Neural progenitor cell (in vitro differentiated cells): ENCODE data around the gene CYB561D1. TPM values are rescaled to one million over a fixed set of nuclear protein-coding genes. Genes with fewer than 3 reads are reported as not detected.
A peak's percentile ranks its signal among the peaks of the same experiment; 100 is the strongest.

Experiments
- DNase-seq: peaks from one replicate; pipeline ENCODE4 v3.0.0-alpha.2; 2016; ENCODE audit warnings: low spot score
- H2AFZ ChIP-seq: fragments of 200-600 bp; sonication (generic); replicated peaks from 2 replicates; pipeline ENCODE4 v1.6.1; 2016; ENCODE audit warnings: antibody characterized with exemption
- H3F3A ChIP-seq: fragments of 200-600 bp; sonication (generic); 2 replicates; pipeline ENCODE4 v1.6.1; 2016; ENCODE audit warnings: antibody characterized with exemption, low read depth
- H3K27ac ChIP-seq: fragments of 200-600 bp; sonication (generic); 2 replicates; pipeline ENCODE4 v1.5.1; 2016; ENCODE audit warnings: mild to moderate bottlenecking
- H3K27me3 ChIP-seq: fragments of 200-600 bp; sonication (generic); 2 replicates; pipeline ENCODE4 v1.6.1; 2016; ENCODE audit warnings: mild to moderate bottlenecking, moderate library complexity
- H3K36me3 ChIP-seq: fragments of 200-600 bp; sonication (generic); 2 replicates; pipeline ENCODE4 v1.5.1; 2016
- H3K4me1 ChIP-seq: fragments of 200-600 bp; sonication (generic); 2 replicates; pipeline ENCODE4 v1.6.1; 2016; ENCODE audit warnings: mixed run types
- H3K4me2 ChIP-seq: fragments of 200-600 bp; sonication (generic); 2 replicates; pipeline ENCODE4 v1.6.1; 2016
- H3K4me3 ChIP-seq: fragments of 200-600 bp; sonication (generic); 2 replicates; pipeline ENCODE4 v1.5.1; 2016
- H3K79me2 ChIP-seq: fragments of 200-600 bp; sonication (generic); 2 replicates; pipeline ENCODE4 v1.6.1; 2016; ENCODE audit warnings: low read depth
- H3K9ac ChIP-seq: fragments of 200-600 bp; sonication (generic); 2 replicates; pipeline ENCODE4 v1.6.1; 2016
- H3K9me3 ChIP-seq: fragments of 200-600 bp; sonication (generic); 2 replicates; pipeline ENCODE4 v1.5.1; 2016; ENCODE audit warnings: low read depth
- H4K20me1 ChIP-seq: fragments of 200-600 bp; sonication (generic); 2 replicates; pipeline ENCODE4 v1.6.1; 2016; ENCODE audit warnings: low read depth
- H3K27ac Mint-ChIP-seq: 3 replicates; pipeline ENCODE4 v1.8.0; 2021; ENCODE audit warnings: mixed read lengths
- H3K27me3 Mint-ChIP-seq: 2 replicates; pipeline ENCODE4 v1.8.0; 2022; ENCODE audit warnings: low read depth, mild to moderate bottlenecking, inconsistent platforms, moderate library complexity, mixed read lengths; ENCODE audit not compliant: insufficient read depth
- H3K36me3 Mint-ChIP-seq: 3 replicates; pipeline ENCODE4 v1.8.0; 2021; ENCODE audit warnings: mixed read lengths
- H3K4me1 Mint-ChIP-seq: 3 replicates; pipeline ENCODE4 v1.8.0; 2021; ENCODE audit warnings: mixed read lengths
- H3K4me3 Mint-ChIP-seq: 3 replicates; pipeline ENCODE4 v1.8.0; 2021; ENCODE audit warnings: mild to moderate bottlenecking, moderate library complexity, mixed read lengths
- H3K9me3 Mint-ChIP-seq: 3 replicates; pipeline ENCODE4 v1.8.0; 2020; ENCODE audit warnings: mixed read lengths
- EZH2 ChIP-seq: fragments of 200-600 bp; sonication (generic); IDR thresholded peaks from 2 replicates; pipeline ENCODE4 v1.6.1; 2017; ENCODE audit warnings: antibody characterized with exemption, mild to moderate bottlenecking, moderate library complexity
- EZH2phosphoT487 ChIP-seq: fragments of 200-600 bp; sonication (generic); IDR thresholded peaks from 2 replicates; pipeline ENCODE4 v1.6.1; 2017; ENCODE audit warnings: antibody characterized with exemption
- total RNA-seq: library from RNA; depleted of rRNA; stranded (reverse); fragments of >200 nt; gene quantifications from 2 replicates; pipeline ENCODE4 v1.2.3, GENCODE V29; 2015; ENCODE audit warnings: low replicate concordance
- TF ChIP-seq, protein P1 (sequence below): fragments of 200-600 bp; sonication (generic); IDR thresholded peaks from 2 replicates; pipeline ENCODE4 v1.5.1; 2017; ENCODE audit warnings: antibody characterized with exemption, mild to moderate bottlenecking

The CYB561D1 gene
- total RNA-seq, 1 donor from 2014 or later: 4.3 TPM

DNA sequence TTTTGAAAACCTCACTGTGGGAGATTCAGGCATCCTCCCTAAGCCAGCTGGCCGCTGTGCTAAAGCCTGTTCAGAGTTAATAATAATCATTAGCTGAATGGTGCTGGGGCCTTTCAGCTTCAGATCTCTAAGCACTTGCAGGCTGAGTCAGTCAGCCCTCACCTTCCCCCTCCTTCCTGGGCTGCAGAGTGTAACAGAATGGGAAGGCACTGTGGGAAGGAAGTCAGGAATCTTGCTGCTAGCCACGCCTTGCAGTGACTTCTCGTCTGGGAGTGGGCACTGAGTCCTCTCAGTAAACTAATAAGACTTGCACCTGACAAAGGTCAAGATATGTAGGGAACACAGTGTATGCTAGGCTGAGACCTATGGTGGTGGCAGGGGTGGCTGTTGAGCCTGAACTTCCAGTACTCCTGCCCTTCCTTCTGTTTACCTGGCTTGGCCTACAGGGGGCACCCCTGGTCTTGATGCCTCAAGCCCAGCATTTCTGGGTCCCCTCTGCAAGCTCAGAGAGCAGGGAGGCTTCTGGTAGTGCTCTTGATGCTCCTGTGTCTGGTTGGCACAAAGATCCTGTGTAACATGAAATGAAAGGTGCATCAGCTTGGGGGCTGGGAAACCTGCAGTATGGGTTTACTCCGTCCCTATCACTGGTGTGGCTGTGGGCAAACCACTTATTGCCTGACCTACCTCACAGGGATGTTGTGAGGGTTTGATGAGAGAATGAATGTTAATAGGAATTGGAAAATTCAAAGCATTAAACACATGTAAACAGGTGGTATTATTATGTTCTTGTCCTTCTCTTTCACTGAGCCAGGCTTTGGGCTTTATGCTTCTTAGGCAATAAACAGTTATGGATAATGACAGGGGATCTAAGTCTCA lies 6.0 kb downstream of the CYB561D1 start:
- peaks cover 2% of the 10 kb centered on the region for H3K27me3 Mint-ChIP-seq

DNA sequence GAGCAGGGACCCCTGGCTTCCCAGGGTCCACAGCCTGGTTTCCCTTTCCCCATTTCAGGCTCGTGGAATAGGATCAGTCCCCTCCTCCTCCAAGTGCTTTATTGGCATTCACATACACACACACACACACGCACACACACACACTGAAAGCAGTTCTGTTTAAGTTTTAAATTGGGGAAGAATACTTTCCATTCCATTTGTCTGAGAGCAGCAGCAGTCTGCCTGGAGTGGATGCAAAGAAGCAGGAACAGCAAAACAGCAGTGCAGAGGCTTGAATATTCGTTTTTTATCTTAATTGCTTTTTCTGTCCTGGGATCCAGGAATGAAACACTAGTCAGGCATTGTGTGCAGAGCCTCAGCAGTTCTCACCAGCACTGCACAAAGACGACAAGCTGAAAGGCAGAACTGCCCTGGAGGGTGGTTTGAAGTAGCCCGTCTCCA lies 7.1 kb downstream of the CYB561D1 start:
- Histone ChIP-seq H3F3A (peaks cover 23% of the 10 kb centered on the region), H3K4me3 (no peak overlapping the region), H4K20me1 (peaks cover 7% of the 10 kb centered on the region), H3K4me1 (peaks cover 15% of the 10 kb centered on the region), H3K9ac (no peak overlapping the region), H2AFZ (no peak overlapping the region), H3K27ac (no peak overlapping the region), H3K36me3 (no peaks in the 10 kb centered on the region), H3K9me3 (no peaks in the 10 kb centered on the region), H3K27me3 (no peaks in the 10 kb centered on the region), H3K4me2 (no peak overlapping the region), H3K79me2 (no peaks in the 10 kb centered on the region)
- no peak overlapping the region for H3K4me3 Mint-ChIP-seq
- H3K9me3 Mint-ChIP-seq: no peaks in the 10 kb centered on the region
- peaks cover 2% of the 10 kb centered on the region for H3K27me3 Mint-ChIP-seq
- peaks cover 5% of the 10 kb centered on the region for H3K36me3 Mint-ChIP-seq
- DNase-seq: no peak
- H3K27ac Mint-ChIP-seq: no peak overlapping the region
- TF ChIP-seq EZH2: no peak
- no peak for TF ChIP-seq EZH2phosphoT487
- TF ChIP-seq, protein P1, sequence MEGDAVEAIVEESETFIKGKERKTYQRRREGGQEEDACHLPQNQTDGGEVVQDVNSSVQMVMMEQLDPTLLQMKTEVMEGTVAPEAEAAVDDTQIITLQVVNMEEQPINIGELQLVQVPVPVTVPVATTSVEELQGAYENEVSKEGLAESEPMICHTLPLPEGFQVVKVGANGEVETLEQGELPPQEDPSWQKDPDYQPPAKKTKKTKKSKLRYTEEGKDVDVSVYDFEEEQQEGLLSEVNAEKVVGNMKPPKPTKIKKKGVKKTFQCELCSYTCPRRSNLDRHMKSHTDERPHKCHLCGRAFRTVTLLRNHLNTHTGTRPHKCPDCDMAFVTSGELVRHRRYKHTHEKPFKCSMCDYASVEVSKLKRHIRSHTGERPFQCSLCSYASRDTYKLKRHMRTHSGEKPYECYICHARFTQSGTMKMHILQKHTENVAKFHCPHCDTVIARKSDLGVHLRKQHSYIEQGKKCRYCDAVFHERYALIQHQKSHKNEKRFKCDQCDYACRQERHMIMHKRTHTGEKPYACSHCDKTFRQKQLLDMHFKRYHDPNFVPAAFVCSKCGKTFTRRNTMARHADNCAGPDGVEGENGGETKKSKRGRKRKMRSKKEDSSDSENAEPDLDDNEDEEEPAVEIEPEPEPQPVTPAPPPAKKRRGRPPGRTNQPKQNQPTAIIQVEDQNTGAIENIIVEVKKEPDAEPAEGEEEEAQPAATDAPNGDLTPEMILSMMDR: no peak
- H3K4me1 Mint-ChIP-seq: peaks cover 55% of the 10 kb centered on the region

More for the DNA sequence above, 6.0 kb downstream of the CYB561D1 start:
- peak; percentile 64 for DNase-seq
- H3K27me3 ChIP-seq: no peaks in the 10 kb centered on the region
- H4K20me1 ChIP-seq: peaks cover 7% of the 10 kb centered on the region
- Mint-ChIP-seq H3K36me3 (peaks cover 5% of the 10 kb centered on the region), H3K4me3 (no peak overlapping the region), H3K9me3 (no peaks in the 10 kb centered on the region), H3K27ac (peak overlapping the region; percentile 57), H3K4me1 (peaks cover 60% of the 10 kb centered on the region)
- TF ChIP-seq EZH2phosphoT487: no peak
- TF ChIP-seq, protein P1: peak; percentile 56
- no peak for TF ChIP-seq EZH2
- no peaks in the 10 kb centered on the region for H3K9me3 ChIP-seq
- no peaks in the 10 kb centered on the region for H3K36me3 ChIP-seq
- H3F3A ChIP-seq: peaks cover 23% of the 10 kb centered on the region
- H3K4me2 ChIP-seq: no peak overlapping the region
- H3K4me1 ChIP-seq: peaks cover 16% of the 10 kb centered on the region
- H2AFZ ChIP-seq: no peak overlapping the region
- H3K9ac ChIP-seq: no peak overlapping the region
- H3K27ac ChIP-seq: peak overlapping the region; percentile 58
- peaks cover 2% of the 10 kb centered on the region for H3K79me2 ChIP-seq
- no peak overlapping the region for H3K4me3 ChIP-seq

DNA sequence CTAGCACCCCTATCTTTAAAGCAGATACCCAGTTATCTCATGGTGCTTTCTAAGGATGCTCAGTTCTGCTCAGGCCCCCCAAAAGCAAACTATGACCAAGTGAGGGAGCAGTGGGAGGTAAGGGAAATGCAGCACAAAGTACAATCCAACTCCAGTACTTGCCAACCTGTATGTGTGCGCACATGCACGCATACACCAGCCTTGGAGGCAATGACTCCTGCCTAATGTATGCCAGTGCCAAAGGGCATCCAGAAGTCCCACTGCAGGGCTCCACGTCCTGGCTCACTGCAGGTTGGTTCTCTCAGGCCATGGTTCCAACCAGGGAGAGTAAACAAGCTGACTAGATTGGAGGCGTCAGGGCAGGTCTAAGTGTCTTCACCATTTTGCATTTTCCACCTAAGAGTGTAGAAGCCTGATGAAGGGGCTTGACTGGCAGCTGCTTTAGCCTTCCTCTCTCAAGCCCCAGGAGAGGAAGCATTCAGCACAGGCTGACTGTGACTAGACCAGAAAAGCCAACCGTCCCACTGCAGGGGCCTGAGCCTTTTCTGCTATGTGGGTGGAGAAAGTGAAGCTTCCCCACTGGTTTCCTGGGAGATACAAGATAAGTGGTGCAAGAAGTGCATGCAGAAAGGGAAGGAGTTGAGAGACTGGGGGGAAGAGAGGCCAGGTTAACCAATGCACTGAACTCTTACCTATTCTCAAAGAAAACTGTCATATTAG lies 7.9 kb downstream of the CYB561D1 start:
- Histone ChIP-seq H3K9me3 (no peaks in the 10 kb centered on the region), H3K4me1 (peaks cover 15% of the 10 kb centered on the region), H3K36me3 (no peaks in the 10 kb centered on the region), H3K9ac (no peak overlapping the region), H3K27me3 (no peaks in the 10 kb centered on the region), H3F3A (peaks cover 23% of the 10 kb centered on the region), H3K27ac (no peak overlapping the region), H3K4me3 (no peak overlapping the region), H2AFZ (no peak overlapping the region), H4K20me1 (peaks cover 7% of the 10 kb centered on the region), H3K4me2 (no peak overlapping the region), H3K79me2 (no peaks in the 10 kb centered on the region)
- Mint-ChIP-seq H3K4me3 (peak overlapping the region; percentile 52), H3K9me3 (no peaks in the 10 kb centered on the region), H3K36me3 (no peaks in the 10 kb centered on the region), H3K27ac (peak overlapping the region; percentile 15), H3K27me3 (no peaks in the 10 kb centered on the region), H3K4me1 (peaks cover 55% of the 10 kb centered on the region)
- no peak for TF ChIP-seq EZH2
- TF ChIP-seq, protein P1: no peak
- no peak for TF ChIP-seq EZH2phosphoT487
- DNase-seq: no peak
